ENCODE measurements around the gene SP2.

- TF ChIP-seq CTCF (IDR thresholded peaks at IDR 0.05): no peak
- no peak for TF ChIP-seq EZH2 (IDR thresholded peaks at IDR 0.05; ENCODE audit: borderline replicate concordance, insufficient read depth, low read depth, low read length, poor library complexity, severe bottlenecking)
Observed at GRCh38 chr17:47846716-47847340, 49.2 kb upstream of the SP2 start.

Measured in B cell (primary cell).